Caco-2 (cell line): Measurements from ENCODE around the gene PITRM1. TPM values are rescaled to one million over a fixed set of nuclear protein-coding genes. Genes with fewer than 3 reads are reported as not detected.

ENCODE experiments used
- BruUV-seq: library from RNA; stranded (reverse); fragments of 400-500 nt; replicated peaks from 2 replicates; lab custom pipeline; 2021; lab: Mats Ljungman, UMichigan
- CTCF ChIA-PET: fragments of 300-600 bp; sonication (Branson Sonifier 250); formaldehyde crosslinking; loops from one replicate; lab custom pipeline; 2022; ENCODE audit warnings: antibody characterized with exemption; lab: Charles Lee
- POLR2A ChIA-PET: fragments of 300-600 bp; sonication (Branson Sonifier 250); formaldehyde crosslinking; loops from one replicate; lab custom pipeline; 2022; ENCODE audit warnings: antibody characterized with exemption; lab: Charles Lee
- DNase-seq, 2 experiments: peaks; one replicate each; pipeline versions ENCODE4 v3.0.0 to v3.0.0-alpha.2; 2020 to 2022
- H3K27me3 ChIP-seq: replicated peaks from 2 replicates; pipeline ENCODE4 v1.6.0; 2011; ENCODE audit warnings: low read length; ENCODE audit not compliant: control insufficient read depth, insufficient read depth
- H3K36me3 ChIP-seq: 2 replicates; pipeline ENCODE4 v1.5.1; 2011; ENCODE audit warnings: low read length; ENCODE audit not compliant: control insufficient read depth, insufficient read depth
- H3K4me1 ChIP-seq: fragments of 250-450 bp; sonication (Bioruptor Pico); 2 replicates; pipeline ENCODE4 v1.5.1; 2020; ENCODE audit warnings: mild to moderate bottlenecking
- H3K4me3 ChIP-seq: 2 replicates; pipeline ENCODE4 v1.5.1; 2011; ENCODE audit warnings: low read depth, mild to moderate bottlenecking, control low read depth, low read length
- H3K9me3 ChIP-seq: fragments of 250-450 bp; sonication (Bioruptor Pico); 2 replicates; pipeline ENCODE4 v1.5.1; 2020; ENCODE audit warnings: mild to moderate bottlenecking, moderate library complexity
- H3K27ac Mint-ChIP-seq: one replicate; pipeline ENCODE4 v1.8.0; 2022; ENCODE audit warnings: mixed read lengths; ENCODE audit not compliant: unreplicated experiment
- H3K27me3 Mint-ChIP-seq: one replicate; pipeline ENCODE4 v1.8.0; 2022; ENCODE audit warnings: mixed read lengths; ENCODE audit not compliant: insufficient read depth, unreplicated experiment
- H3K36me3 Mint-ChIP-seq: one replicate; pipeline ENCODE4 v1.8.0; 2022; ENCODE audit warnings: mild to moderate bottlenecking, mixed read lengths; ENCODE audit not compliant: insufficient read depth, unreplicated experiment
- H3K4me1 Mint-ChIP-seq: one replicate; pipeline ENCODE4 v1.8.0; 2022; ENCODE audit warnings: low read depth, mixed read lengths; ENCODE audit not compliant: unreplicated experiment
- H3K4me3 Mint-ChIP-seq: one replicate; pipeline ENCODE4 v1.8.0; 2022; ENCODE audit warnings: mild to moderate bottlenecking, moderate library complexity, mixed read lengths; ENCODE audit not compliant: unreplicated experiment
- H3K9me3 Mint-ChIP-seq: one replicate; pipeline ENCODE4 v1.8.0; 2022; ENCODE audit warnings: mixed read lengths; ENCODE audit not compliant: unreplicated experiment
- intact Hi-C: fragments of 100-400 bp; cut with micrococcal nuclease; formaldehyde crosslinking; loops from one replicate; pipeline ENCODE4 v1.10.0; 2022; ENCODE audit not compliant: unreplicated experiment
- total RNA-seq: library from RNA; stranded (reverse); gene quantifications from 2 replicates; pipeline ENCODE4 v1.2.3, GENCODE V29; 2022
- TF ChIP-seq, protein P1 (sequence below), 2 experiments: fragments of 200-600 bp in 1 of 2; IDR thresholded peaks; 1 replicate in 1 of 2; 2 replicates in 1 of 2; pipeline versions ENCODE4 v1.5.1 to v1.8.0; 2011 to 2022; ENCODE audit warnings: antibody characterized with exemption in 1 of 2, control low read depth in 1 of 2, inconsistent platforms in 1 of 2, low read depth in 1 of 2, low read length in 1 of 2, mild to moderate bottlenecking in 1 of 2, moderate library complexity in 1 of 2; ENCODE audit not compliant: insufficient read depth in 1 of 2, severe bottlenecking in 1 of 2, unreplicated experiment in 1 of 2

The PITRM1 gene
- total RNA-seq, 1 experiment from 2014 or later: 80.5 TPM

DNA sequence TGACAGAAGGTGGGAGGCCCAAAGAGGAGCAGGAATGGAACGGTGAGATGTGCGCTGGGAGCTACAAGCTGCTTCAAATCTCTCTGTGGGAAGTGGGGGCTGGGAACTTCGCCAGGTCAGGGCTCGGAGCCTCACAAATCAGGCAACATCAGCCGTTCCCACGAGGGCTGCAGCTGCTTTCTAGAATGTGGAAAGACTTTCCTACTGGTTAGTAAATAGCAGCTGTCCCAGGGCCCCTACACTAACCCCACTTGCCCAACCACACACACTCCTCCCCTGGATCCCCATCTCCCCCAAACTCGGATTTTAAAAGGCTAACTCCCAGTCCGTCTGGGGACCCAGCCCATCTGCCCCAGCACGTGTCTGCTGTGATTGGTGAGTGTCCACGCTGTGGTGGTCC, 40.6 kb upstream of the PITRM1 start:
- intact Hi-C loops: no loop called here
- ChIA-PET CTCF (no interaction called here), POLR2A (no interaction called here)
- no TSS peak for BruUV-seq
- DNase-seq: no peak
- H3K36me3 Mint-ChIP-seq: no peaks in the 10 kb centered on the region
- TF ChIP-seq, protein P1, sequence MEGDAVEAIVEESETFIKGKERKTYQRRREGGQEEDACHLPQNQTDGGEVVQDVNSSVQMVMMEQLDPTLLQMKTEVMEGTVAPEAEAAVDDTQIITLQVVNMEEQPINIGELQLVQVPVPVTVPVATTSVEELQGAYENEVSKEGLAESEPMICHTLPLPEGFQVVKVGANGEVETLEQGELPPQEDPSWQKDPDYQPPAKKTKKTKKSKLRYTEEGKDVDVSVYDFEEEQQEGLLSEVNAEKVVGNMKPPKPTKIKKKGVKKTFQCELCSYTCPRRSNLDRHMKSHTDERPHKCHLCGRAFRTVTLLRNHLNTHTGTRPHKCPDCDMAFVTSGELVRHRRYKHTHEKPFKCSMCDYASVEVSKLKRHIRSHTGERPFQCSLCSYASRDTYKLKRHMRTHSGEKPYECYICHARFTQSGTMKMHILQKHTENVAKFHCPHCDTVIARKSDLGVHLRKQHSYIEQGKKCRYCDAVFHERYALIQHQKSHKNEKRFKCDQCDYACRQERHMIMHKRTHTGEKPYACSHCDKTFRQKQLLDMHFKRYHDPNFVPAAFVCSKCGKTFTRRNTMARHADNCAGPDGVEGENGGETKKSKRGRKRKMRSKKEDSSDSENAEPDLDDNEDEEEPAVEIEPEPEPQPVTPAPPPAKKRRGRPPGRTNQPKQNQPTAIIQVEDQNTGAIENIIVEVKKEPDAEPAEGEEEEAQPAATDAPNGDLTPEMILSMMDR (IDR thresholded peaks at IDR 0.05; ENCODE audit: insufficient read depth in 1 of 2, low read depth in 1 of 2, low read length in 1 of 2, severe bottlenecking in 1 of 2, unreplicated experiment in 1 of 2): no peak
- H3K9me3 ChIP-seq: no peaks in the 10 kb centered on the region
- no peaks in the 10 kb centered on the region for H3K27me3 ChIP-seq
- H3K36me3 ChIP-seq: no peaks in the 10 kb centered on the region
- H3K9me3 Mint-ChIP-seq: no peaks in the 10 kb centered on the region
- H3K27me3 Mint-ChIP-seq: peaks cover 5% of the 10 kb centered on the region
- no peak overlapping the region for H3K27ac Mint-ChIP-seq
- no peak overlapping the region for H3K4me3 ChIP-seq
- H3K4me1 Mint-ChIP-seq: peaks cover 6% of the 10 kb centered on the region
- no peaks in the 10 kb centered on the region for H3K4me1 ChIP-seq
- H3K4me3 Mint-ChIP-seq: no peak overlapping the region

DNA sequence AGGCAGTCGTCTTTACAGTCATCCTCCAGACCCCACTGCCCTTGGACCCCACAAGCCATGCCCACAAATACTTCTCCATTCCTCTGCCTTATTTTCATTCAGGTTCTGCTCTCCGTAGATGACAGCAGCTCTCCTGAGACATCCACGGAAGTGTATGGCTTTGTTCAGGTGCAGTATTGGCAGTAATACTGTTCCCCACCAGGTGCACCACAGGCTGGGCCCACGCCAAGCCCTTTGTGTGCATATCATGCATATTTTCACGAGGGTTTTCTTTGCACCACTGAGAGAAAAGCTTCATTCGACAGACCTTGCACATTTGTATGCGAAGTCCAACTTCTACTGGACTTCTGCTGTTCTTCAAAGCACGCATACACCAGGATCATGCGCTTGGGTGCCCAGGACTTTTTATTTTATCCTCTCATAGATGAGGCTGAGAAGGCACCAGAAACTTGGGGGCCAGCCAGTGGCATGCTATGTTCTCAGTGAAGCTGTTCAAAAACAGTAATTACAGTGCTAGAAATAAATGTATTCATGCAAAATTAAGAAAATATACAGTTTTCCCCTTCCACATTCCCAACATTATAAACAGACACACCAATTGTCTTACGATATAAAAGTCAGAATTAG, 37.8 kb upstream of the PITRM1 start:
- CTCF ChIA-PET: interaction anchor here (1.4 kb wide), 1 partner anchor 13 kb away, joined by 4 read pairs; no protein-coding TSS in a partner anchor
- Histone ChIP-seq H3K9me3 (no peaks in the 10 kb centered on the region), H3K36me3 (no peaks in the 10 kb centered on the region), H3K4me1 (no peaks in the 10 kb centered on the region), H3K27me3 (no peaks in the 10 kb centered on the region), H3K4me3 (no peak overlapping the region)
- POLR2A ChIA-PET: no interaction called here
- TF ChIP-seq, protein P1 (IDR thresholded peaks at IDR 0.05; ENCODE audit: insufficient read depth in 1 of 2, low read depth in 1 of 2, low read length in 1 of 2, severe bottlenecking in 1 of 2, unreplicated experiment in 1 of 2): no peak
- Mint-ChIP-seq H3K9me3 (no peaks in the 10 kb centered on the region), H3K36me3 (no peaks in the 10 kb centered on the region), H3K27me3 (peaks cover 10% of the 10 kb centered on the region), H3K4me3 (no peak overlapping the region), H3K4me1 (peaks cover 6% of the 10 kb centered on the region), H3K27ac (no peak overlapping the region)
- DNase-seq: no peak
- intact Hi-C loops: no loop called here
- BruUV-seq: no TSS peak

DNA sequence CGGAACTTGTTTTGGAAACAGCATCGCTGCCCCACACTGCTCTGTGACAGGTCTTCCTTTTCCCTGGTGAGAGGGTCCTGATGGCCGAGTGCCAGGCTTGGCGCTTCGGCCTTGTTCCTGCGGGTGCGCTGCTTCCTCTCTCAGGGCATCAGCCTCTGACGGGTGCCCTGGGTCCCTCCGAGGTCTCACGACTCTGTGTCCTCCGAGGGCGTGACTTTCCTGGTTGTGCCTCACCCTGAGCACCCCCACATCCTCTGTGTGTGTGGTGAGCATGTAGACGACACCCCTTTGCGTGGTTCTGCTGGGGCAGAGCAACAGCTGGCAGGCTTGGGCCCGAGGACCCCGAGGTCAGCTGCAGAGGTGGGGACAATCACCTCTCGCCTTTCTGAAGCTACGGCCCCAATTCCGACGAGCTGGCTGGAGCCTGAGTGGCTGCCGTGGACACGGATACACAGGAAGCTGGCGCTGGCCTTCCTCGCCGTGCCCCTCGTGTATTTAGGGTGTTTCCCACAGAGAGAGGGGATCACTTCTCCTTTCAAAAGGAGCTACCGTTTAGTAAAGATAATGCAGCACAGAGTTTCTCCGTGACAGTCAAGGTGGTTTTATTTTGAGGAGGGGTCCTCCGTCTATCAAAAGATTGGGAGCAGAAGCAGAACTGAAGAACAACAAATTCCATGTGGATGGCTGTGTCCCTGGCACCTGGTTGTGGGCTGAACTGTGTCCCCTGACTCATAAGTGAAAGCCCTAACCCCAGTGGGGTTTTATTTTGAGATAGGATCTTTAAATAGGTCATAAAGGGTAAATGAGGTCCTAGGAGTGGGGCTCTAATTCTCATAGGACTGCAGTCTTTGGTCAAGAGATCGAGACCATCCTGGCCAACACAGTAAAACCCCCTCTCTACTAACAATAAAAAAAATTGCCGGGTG, 36.2 kb upstream of the PITRM1 start:
- no peak overlapping the region for H3K27ac Mint-ChIP-seq
- no peaks in the 10 kb centered on the region for H3K4me1 ChIP-seq
- TF ChIP-seq, protein P1 (IDR thresholded peaks at IDR 0.05; ENCODE audit: insufficient read depth in 1 of 2, low read depth in 1 of 2, low read length in 1 of 2, severe bottlenecking in 1 of 2, unreplicated experiment in 1 of 2): no peak
- H3K9me3 ChIP-seq: no peaks in the 10 kb centered on the region
- no peaks in the 10 kb centered on the region for H3K36me3 Mint-ChIP-seq
- DNase-seq: no peak
- H3K27me3 ChIP-seq: no peaks in the 10 kb centered on the region
- peaks cover 10% of the 10 kb centered on the region for H3K27me3 Mint-ChIP-seq
- no peak overlapping the region for H3K4me3 ChIP-seq
- peaks cover 6% of the 10 kb centered on the region for H3K4me1 Mint-ChIP-seq
- intact Hi-C loops: no loop called here
- ChIA-PET CTCF (interaction anchor here (0.7 to 1.4 kb wide), 2 partner anchors 11 to 690 kb away, joined by 4 to 6 read pairs; no protein-coding TSS in a partner anchor), POLR2A (no interaction called here)
- H3K9me3 Mint-ChIP-seq: no peaks in the 10 kb centered on the region
- no TSS peak for BruUV-seq
- no peak overlapping the region for H3K4me3 Mint-ChIP-seq
- H3K36me3 ChIP-seq: no peaks in the 10 kb centered on the region
